B cell (primary cell): ENCODE data around the gene CPO. TPM values are rescaled to one million over a fixed set of nuclear protein-coding genes. Genes with fewer than 3 reads are reported as not detected.

Experiments
- ATAC-seq: fragments of 200-7000 bp; cut with Tn5 transposase; one replicate; pipeline ENCODE4 v1.10.0; 2021; ENCODE audit warnings: low read depth, mild to moderate bottlenecking, moderate number of reproducible peaks, moderate library complexity
- CTCF ChIA-PET: fragments of 350-600 bp; sonication (Branson Sonifier 250); formaldehyde crosslinking; loops from one replicate; lab custom pipeline; 2021; ENCODE audit warnings: antibody characterized with exemption, inconsistent platforms; lab: Charles Lee
- POLR2A ChIA-PET: fragments of 350-600 bp; sonication (Branson Sonifier 250); formaldehyde crosslinking; loops from one replicate; lab custom pipeline; 2021; ENCODE audit warnings: antibody characterized with exemption; lab: Charles Lee
- DNase-seq: peaks from one replicate; pipeline ENCODE4 v3.0.0; 2013
- H2AFZ ChIP-seq: 2 replicates; pipeline ENCODE4 v1.6.1; 2012; ENCODE audit warnings: mild to moderate bottlenecking, low read depth, low read length; ENCODE audit not compliant: insufficient read depth, poor library complexity, severe bottlenecking
- H3K27ac ChIP-seq, 2 donors: 1 replicate in 1 of 2; 2 replicates in 1 of 2; pipeline ENCODE4 v1.5.1; 2012 to 2013; ENCODE audit warnings: low read length in 2 of 2, mild to moderate bottlenecking in 2 of 2, moderate library complexity in 1 of 2
- H3K27me3 ChIP-seq, 4 experiments: fragments of 200-600 bp in 1 of 4; sonication (generic) in 1 of 4; replicated peaks in 1 of 4; 1 replicate in 2 of 4; 2 replicates in 2 of 4; pipeline versions ENCODE4 v1.6.1 to v1.7.0; 2013 to 2016; ENCODE audit warnings: low read length in 3 of 4, mild to moderate bottlenecking in 2 of 4, mixed read lengths in 1 of 4, moderate library complexity in 1 of 4; ENCODE audit not compliant: insufficient read depth in 4 of 4, control insufficient read depth in 3 of 4; ENCODE audit errors: control extremely low read depth in 1 of 4
- H3K36me3 ChIP-seq, 2 experiments: replicated peaks in 1 of 2; 1 replicate in 1 of 2; 2 replicates in 1 of 2; pipeline versions ENCODE4 v1.6.1 to v1.7.1; 2013; ENCODE audit warnings: low read length in 1 of 2; ENCODE audit not compliant: insufficient read depth in 2 of 2, control insufficient read depth in 1 of 2; ENCODE audit errors: control extremely low read depth in 1 of 2, extremely low read depth in 1 of 2
- H3K4me1 ChIP-seq, 2 donors: fragments of 200-600 bp in 1 of 2; sonication (generic) in 1 of 2; 1 replicate in 1 of 2; 2 replicates in 1 of 2; pipeline versions ENCODE4 v1.5.1 to v1.6.1; 2013 to 2017; ENCODE audit warnings: low read length in 2 of 2; ENCODE audit not compliant: control insufficient read depth in 2 of 2, insufficient read depth in 2 of 2
- H3K4me2 ChIP-seq: replicated peaks from 2 replicates; pipeline ENCODE3; 2012; ENCODE audit warnings: mild to moderate bottlenecking, low read depth, low read length; ENCODE audit not compliant: poor library complexity, severe bottlenecking
- H3K4me3 ChIP-seq, 5 experiments: fragments of 200-600 bp in 1 of 5; sonication (generic) in 1 of 5; 1 replicate in 3 of 5; 2 replicates in 2 of 5; pipeline versions ENCODE4 v1.5.1 to v1.7.0; 2011 to 2016; ENCODE audit warnings: low read length in 4 of 5, mild to moderate bottlenecking in 4 of 5, low read depth in 2 of 5, control low read depth in 1 of 5, moderate library complexity in 1 of 5; ENCODE audit not compliant: insufficient read depth in 1 of 5; ENCODE audit errors: control extremely low read depth in 1 of 5, extremely low read depth in 1 of 5
- H3K79me2 ChIP-seq: fragments of 200-600 bp; sonication (generic); one replicate; pipeline ENCODE4 v1.6.0; 2016; ENCODE audit warnings: low read length; ENCODE audit not compliant: control insufficient read depth, insufficient read depth
- H3K9ac ChIP-seq: fragments of 200-600 bp; sonication (generic); 2 replicates; pipeline ENCODE4 v1.6.1; 2017; ENCODE audit warnings: mild to moderate bottlenecking, low read length, moderate library complexity
- H3K9me3 ChIP-seq, 3 donors: one replicate each; pipeline versions ENCODE4 v1.6.1 to v1.7.1; 2013; ENCODE audit warnings: low read length in 2 of 3; ENCODE audit not compliant: control insufficient read depth in 2 of 3, insufficient read depth in 1 of 3; ENCODE audit errors: control extremely low read depth in 1 of 3
- H4K20me1 ChIP-seq: 2 replicates; pipeline ENCODE4 v1.6.0; 2012; ENCODE audit warnings: mild to moderate bottlenecking, low read length; ENCODE audit not compliant: insufficient read depth, control insufficient read depth, poor library complexity, severe bottlenecking
- H3K27ac Mint-ChIP-seq: one replicate; pipeline ENCODE4 v1.8.0; 2021; ENCODE audit warnings: mixed read lengths
- H3K27me3 Mint-ChIP-seq: one replicate; pipeline ENCODE4 v1.8.0; 2021; ENCODE audit warnings: mixed read lengths
- H3K4me1 Mint-ChIP-seq: one replicate; pipeline ENCODE4 v1.8.0; 2021; ENCODE audit warnings: mixed read lengths
- H3K4me3 Mint-ChIP-seq: one replicate; pipeline ENCODE4 v1.8.0; 2021; ENCODE audit warnings: mixed read lengths
- H3K9me3 Mint-ChIP-seq: one replicate; pipeline ENCODE4 v1.8.0; 2022; ENCODE audit warnings: mixed read lengths; ENCODE audit not compliant: insufficient read depth
- CTCF ChIP-seq: fragments of 200-600 bp; IDR thresholded peaks from one replicate; pipeline ENCODE4 v1.8.0; 2022; ENCODE audit warnings: antibody characterized with exemption, mild to moderate bottlenecking
- EZH2 ChIP-seq: IDR thresholded peaks from 2 replicates; pipeline ENCODE4 v1.6.1; 2012; ENCODE audit warnings: borderline replicate concordance, low read depth, mild to moderate bottlenecking, moderate library complexity, low read length; ENCODE audit not compliant: insufficient read depth, poor library complexity, severe bottlenecking
- WGBS: methylation state at CpG from one replicate; pipeline ENCODE4 v1.1.5; 2013; ENCODE audit warnings: missing lambda C conversion rate; ENCODE audit not compliant: insufficient coverage; 5-methylcytosine and 5-hydroxymethylcytosine counted together
- intact Hi-C: fragments of 100-400 bp; cut with micrococcal nuclease; formaldehyde crosslinking; loops from one replicate; pipeline ENCODE4 v1.10.0; 2022
- polyA plus RNA-seq: library from polyadenylated mRNA; depleted of rRNA; stranded (reverse); fragments of >200 nt; gene quantifications from 2 replicates; pipeline ENCODE4 v1.2.3, GENCODE V29; 2012
- total RNA-seq, 2 donors: library from RNA; stranded (reverse); fragments of 120-200 nt in 1 of 2; gene quantifications; 1 replicate in 1 of 2; 2 replicates in 1 of 2; pipeline versions ENCODE4 v1.2.3 to v1.2.4, GENCODE V29; 2013 to 2022

CPO gene
- total and polyA plus RNA-seq, 2 donors (not counting 1 experiment from before 2014, with no cell fraction given) = not detected

- H4K20me1 ChIP-seq = no peaks in the 10 kb centered on the region
- DNase-seq (no peak), ATAC-seq (no peak)
- CTCF ChIA-PET = interaction anchor here (1.2 kb wide), 1 partner anchor 169 kb away, joined by 3 read pairs; no protein-coding TSS in a partner anchor
- POLR2A ChIA-PET = no interaction called here
- H3K27me3 ChIP-seq = peaks cover 0 to 4% (median 2%) of the 10 kb centered on the region in 4 experiments
- H3K36me3 ChIP-seq = no peaks in the 10 kb centered on the region
- no peak overlapping the region for H3K4me3 ChIP-seq
- Mint-ChIP-seq H3K27ac (no peak overlapping the region), H3K27me3 (peaks cover 19% of the 10 kb centered on the region), H3K4me1 (no peaks in the 10 kb centered on the region), H3K4me3 (no peak overlapping the region), H3K9me3 (no peaks in the 10 kb centered on the region)
- no peak overlapping the region for H3K4me2 ChIP-seq
- WGBS = 89% methylated on average over 4 of the region's 6 CpGs
- intact Hi-C loops = no loop called here
- TF ChIP-seq CTCF = no peak
- TF ChIP-seq EZH2 = no peak
- no peaks in the 10 kb centered on the region for H3K79me2 ChIP-seq
- no peak overlapping the region for H3K27ac ChIP-seq
- no peak overlapping the region for H2AFZ ChIP-seq
- no peaks in the 10 kb centered on the region for H3K9me3 ChIP-seq
- H3K4me1 ChIP-seq = no peaks in the 10 kb centered on the region
- H3K9ac ChIP-seq = no peak overlapping the region
Observed at GRCh38 chr2:206969192-206969591, 29.9 kb downstream of the CPO start.

- H3K9me3 Mint-ChIP-seq = no peaks in the 10 kb centered on the region
- intact Hi-C loops = no loop called here
- no peaks in the 10 kb centered on the region for H3K9me3 ChIP-seq
- POLR2A ChIA-PET = no interaction called here
- H3K9ac ChIP-seq = no peak overlapping the region
- H3K27ac ChIP-seq = no peak overlapping the region
- no peak overlapping the region for H2AFZ ChIP-seq
- H3K27me3 Mint-ChIP-seq = peaks cover 25% of the 10 kb centered on the region
- CTCF ChIA-PET = interaction anchor here (1.4 kb wide), 1 partner anchor 12 kb away, joined by 4 read pairs; no protein-coding TSS in a partner anchor
- DNase-seq (no peak), ATAC-seq (no peak)
- TF ChIP-seq CTCF = no peak
- no peak for TF ChIP-seq EZH2
- H3K4me1 ChIP-seq = no peaks in the 10 kb centered on the region
- H3K27me3 ChIP-seq = peaks cover 0 to 12% (median 5%) of the 10 kb centered on the region in 4 experiments
- no peaks in the 10 kb centered on the region for H3K4me1 Mint-ChIP-seq
- H3K79me2 ChIP-seq = no peaks in the 10 kb centered on the region
- H4K20me1 ChIP-seq = no peaks in the 10 kb centered on the region
- no peak overlapping the region for H3K4me2 ChIP-seq
- WGBS = 67% methylated on average over 2 of the region's 7 CpGs
- H3K4me3 ChIP-seq = no peak overlapping the region
- no peaks in the 10 kb centered on the region for H3K36me3 ChIP-seq
- no peak overlapping the region for H3K27ac Mint-ChIP-seq
- no peak overlapping the region for H3K4me3 Mint-ChIP-seq
Observed at GRCh38 chr2:206970589-206971360, 31.5 kb downstream of the CPO start.
